ENCODE measurements around the gene IFNL3.
A peak's percentile ranks its signal among the peaks of the same experiment; 100 is the strongest.

The IFNL3 gene

GRCh38 chr19:39212375-39212742 lies 32.4 kb downstream of the IFNL3 start:
- DNase-seq = peak; percentile 26

GRCh38 chr19:39211731-39212374 lies 33.0 kb downstream of the IFNL3 start:
- no peak for DNase-seq

- no peak for DNase-seq
Observed at GRCh38 chr19:39209196-39209595, 35.6 kb downstream of the IFNL3 start.

GRCh38 chr19:39208175-39208795 lies 36.5 kb downstream of the IFNL3 start:
- DNase-seq = no peak

GRCh38 chr19:39207293-39207836 lies 37.4 kb downstream of the IFNL3 start:
- DNase-seq = no peak

GRCh38 chr19:39206122-39206521 lies 38.7 kb downstream of the IFNL3 start:
- DNase-seq = no peak

- no peak for DNase-seq
Observed at GRCh38 chr19:39205449-39205764, 39.4 kb downstream of the IFNL3 start.

GRCh38 chr19:39203372-39204341 lies 41.1 kb downstream of the IFNL3 start, which contains the start of gene SYCN:
SYCN (minus strand) TSS chr19:39204263; CDS start chr19:39204254, 9 bp downstream.
- no peak for DNase-seq

GRCh38 chr19:39202998-39203355 lies 41.8 kb downstream of the IFNL3 start:
- no peak for DNase-seq

GRCh38 chr19:39200803-39201115 lies 44.0 kb downstream of the IFNL3 start:
- DNase-seq = no peak

- no peak for DNase-seq
Observed at GRCh38 chr19:39200066-39200802, 44.6 kb downstream of the IFNL3 start.

GRCh38 chr19:39199025-39199424 lies 45.8 kb downstream of the IFNL3 start:
- DNase-seq = no peak

GRCh38 chr19:39197808-39198207 lies 47.0 kb downstream of the IFNL3 start:
- DNase-seq = no peak

GRCh38 chr19:39196860-39197562 lies 47.8 kb downstream of the IFNL3 start, which contains the start of gene NCCRP1:
NCCRP1 (plus strand) TSS chr19:39196964; CDS start chr19:39196983, 19 bp downstream.
- DNase-seq = no peak

GRCh38 chr19:39196320-39196719 lies 48.5 kb downstream of the IFNL3 start:
- no peak for DNase-seq

- DNase-seq = no peak
Observed at GRCh38 chr19:39195755-39196154, 49.1 kb downstream of the IFNL3 start.

- DNase-seq = no peak
Observed at GRCh38 chr19:39194832-39195542, 49.8 kb downstream of the IFNL3 start.

GRCh38 chr19:39193803-39194202 lies 51.0 kb downstream of the IFNL3 start:
- no peak for DNase-seq

All from stimulated activated naive CD4-positive, alpha-beta T cell treated with Interleukin-2 at 50 U/mL for 16 hours (primary cell).